Stimulated activated CD4-positive, alpha-beta T cell treated with anti-CD3 and anti-CD28 coated beads, Interleukin-2, amount 100 ng/mL, for 24 hours (primary cell): ENCODE measurements around the gene MAST4.

Source experiments
- DNase-seq, 2 donors: peaks; one replicate each; pipeline ENCODE4 v3.0.0-alpha.2; 2020

MAST4 gene

GRCh38 chr5:66595756-66596635 is at the start of gene MAST4:
Gene MAST4 (plus strand): TSS chr5:66596393. CDS start chr5:66596656, 263 bp downstream.
- peak; percentile 54 to 82 for DNase-seq

DNA sequence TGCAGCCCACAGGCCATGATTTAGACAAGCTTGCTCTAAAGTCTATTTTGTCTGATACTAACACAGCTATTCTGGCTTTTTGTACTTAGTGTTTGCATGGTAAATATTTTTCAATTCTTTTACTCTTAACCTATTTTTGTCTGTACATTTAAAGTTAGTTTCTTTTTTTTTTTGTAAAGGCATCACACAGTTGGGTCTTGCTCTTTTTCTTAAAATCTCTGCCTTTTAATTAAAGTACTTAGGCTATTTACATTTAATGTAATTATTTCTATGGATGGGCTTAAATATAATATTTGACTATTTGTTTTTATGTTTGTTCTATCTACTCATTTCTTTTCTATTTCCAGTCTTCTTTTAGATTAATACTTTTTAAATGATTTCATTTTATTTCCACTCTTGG is 49.7 kb upstream of the MAST4 start:
- DNase-seq, result no peak

- no peak for DNase-seq
These were observed 44.9 kb upstream of the MAST4 start for GRCh38 chr5:66551338-66551737.

- DNase-seq, result no peak
These were observed 44.2 kb upstream of the MAST4 start for GRCh38 chr5:66551945-66552344.

GRCh38 chr5:66553368-66553912 is 42.8 kb upstream of the MAST4 start:
- DNase-seq, result no peak

DNA sequence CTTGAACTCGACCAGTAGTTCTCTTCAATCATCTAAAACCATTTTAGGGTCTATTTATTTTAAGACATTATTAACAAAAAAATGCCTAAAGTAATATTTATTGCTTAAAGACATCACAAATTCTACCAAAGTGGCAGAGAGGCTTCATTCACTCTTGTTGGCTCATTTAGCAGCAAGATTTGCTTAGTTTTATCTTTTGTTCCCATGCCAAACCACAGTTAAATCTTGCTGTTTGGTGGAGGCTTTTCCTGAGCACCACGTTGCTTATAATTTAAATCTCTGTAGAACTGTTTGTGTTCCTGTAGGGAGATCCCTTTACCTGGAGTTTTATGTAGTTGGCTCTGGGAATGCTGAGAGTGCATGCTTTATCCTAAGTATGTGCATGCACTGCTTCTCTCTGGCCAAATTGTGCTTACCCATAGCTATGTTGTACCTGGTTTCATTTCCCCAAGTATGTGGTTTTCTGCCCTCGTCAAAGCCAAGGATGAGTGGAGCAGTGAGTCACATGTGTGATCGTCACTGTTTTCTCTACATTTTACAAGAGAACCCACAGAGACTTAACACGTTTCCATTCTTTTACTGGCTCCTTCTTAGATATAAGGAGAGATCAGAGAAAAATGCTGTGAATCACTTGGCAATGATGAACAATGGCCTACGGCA is 42.1 kb upstream of the MAST4 start:
- DNase-seq, result peak; percentile 19 to 21

- DNase-seq, result no peak
These were observed 41.3 kb upstream of the MAST4 start for GRCh38 chr5:66554884-66555283.

- no peak for DNase-seq
These were observed 37.6 kb upstream of the MAST4 start for GRCh38 chr5:66558560-66558959.

DNA sequence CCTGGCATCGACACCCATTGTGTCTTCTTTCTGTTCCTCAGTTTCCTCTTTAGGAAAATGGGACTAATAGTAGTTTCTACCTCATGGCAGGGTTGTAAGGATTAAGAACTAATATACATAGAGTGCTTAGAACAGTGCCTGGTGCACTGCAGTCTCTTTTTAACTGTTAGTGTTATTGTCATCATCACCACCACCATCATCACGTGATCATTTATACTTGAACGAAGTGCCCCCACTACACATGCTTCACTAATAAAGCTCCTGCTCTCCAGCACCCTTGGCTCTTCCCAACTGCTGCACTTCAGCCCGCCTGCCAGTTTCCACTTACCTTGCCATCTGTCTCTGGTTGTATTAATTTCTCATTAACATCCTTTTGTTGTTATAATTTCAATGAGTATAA is 35.8 kb upstream of the MAST4 start:
- no peak for DNase-seq

DNA sequence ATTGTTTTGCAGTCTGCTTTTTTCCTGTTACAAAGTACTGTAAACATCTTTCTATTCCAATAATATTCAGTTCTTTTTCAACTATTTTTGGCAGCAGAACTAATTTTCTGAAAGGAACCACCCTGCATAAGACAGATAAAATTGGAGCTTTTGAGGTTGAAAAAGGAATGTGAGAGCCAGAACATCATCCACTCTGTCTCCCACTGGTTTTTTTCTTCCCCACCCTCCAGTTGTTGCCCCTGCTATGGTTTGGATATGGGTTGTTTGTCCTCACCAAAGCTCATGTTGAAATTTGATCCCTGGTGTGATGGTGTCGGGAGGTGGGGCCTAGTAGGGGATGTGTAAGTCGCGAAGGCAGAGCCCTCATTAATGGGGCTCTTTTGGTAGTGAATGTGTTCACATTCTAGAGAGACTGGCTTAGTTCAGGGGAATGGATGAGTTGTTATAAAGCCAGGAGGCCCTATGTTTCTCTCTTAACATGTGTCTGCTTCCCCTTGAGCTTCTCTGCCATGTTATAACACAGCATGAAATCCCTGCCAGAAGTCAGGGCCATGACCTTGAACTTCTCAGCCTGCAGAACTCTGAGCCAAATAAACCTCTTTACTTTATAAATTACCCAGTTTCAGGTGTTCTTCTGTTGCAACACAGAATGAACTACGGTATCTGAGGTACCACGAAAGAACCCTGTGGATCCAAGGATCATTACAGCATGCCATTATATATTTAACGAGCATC is 34.8 kb upstream of the MAST4 start:
- no peak for DNase-seq

- no peak for DNase-seq
These were observed 30.3 kb upstream of the MAST4 start for GRCh38 chr5:66565878-66566277.

- no peak for DNase-seq
These were observed 28.7 kb upstream of the MAST4 start for GRCh38 chr5:66567474-66567873.

DNA sequence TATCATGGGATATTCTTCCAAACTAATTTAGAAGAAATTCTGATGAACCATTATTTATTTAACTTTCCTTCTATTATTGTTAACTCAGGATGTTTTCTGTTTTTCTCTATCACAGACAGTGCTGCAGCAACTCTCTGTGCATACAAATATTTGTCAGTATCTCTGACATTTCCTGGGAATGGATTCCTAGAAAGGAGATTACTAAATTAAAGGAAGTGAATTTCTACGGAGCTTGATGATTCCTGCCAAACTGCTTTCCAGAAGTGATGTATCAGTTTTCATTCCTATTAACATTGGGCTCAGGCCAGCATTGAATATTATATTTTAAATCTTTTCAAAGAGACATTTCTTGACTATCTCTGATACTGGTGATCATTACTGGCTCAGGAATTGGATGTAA is 26.0 kb upstream of the MAST4 start:
- DNase-seq, result no peak

DNA sequence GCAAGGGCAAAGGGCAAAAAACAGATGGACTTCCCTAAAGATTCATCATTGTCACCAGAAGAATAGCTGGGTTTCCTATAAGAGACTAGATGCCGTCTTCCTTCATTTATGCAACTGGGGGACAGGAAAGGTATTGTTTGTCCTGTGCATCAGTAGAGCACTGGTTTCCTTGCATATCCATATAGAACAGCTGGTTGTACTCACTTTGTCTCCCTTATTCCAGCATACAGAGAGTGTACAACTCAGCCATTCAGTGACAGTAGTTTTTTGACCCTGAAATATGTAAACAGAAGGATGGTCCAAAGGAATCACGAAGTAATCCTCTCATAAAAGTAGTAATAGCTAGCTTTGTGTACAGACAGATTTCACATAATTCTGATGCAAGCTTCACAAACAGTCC is 22.5 kb upstream of the MAST4 start:
- DNase-seq, result no peak

DNA sequence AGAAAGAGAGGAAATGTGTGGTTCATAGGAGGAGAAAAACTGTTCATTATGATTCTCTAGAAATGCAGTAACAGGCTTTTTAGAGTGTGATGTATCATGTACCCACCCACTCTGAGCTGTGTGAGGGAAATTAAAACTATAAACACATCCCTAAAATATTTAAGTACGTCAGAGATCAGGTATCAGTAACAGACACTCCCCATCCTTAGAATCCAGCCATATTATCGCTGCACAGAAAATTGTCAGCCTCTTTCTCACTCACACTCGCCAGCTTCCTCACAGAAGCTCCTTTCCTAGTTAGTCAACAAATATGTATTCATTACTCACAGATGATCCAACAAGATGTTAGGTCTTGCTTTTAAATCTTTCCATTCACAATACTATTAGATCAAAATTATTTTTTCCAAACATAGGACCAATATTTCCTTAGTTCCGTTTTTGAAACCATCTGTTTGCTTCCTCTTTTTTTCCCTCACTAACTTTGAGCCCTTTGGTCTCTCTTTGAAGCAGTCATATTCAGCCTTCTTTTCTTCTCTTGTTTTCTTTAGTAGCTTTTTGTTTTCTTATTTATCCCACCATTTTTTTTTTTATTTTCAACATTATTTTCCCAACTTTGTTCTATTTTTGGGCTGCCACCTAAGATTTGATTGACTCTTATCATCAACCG is 13.6 kb upstream of the MAST4 start:
- DNase-seq, result no peak

GRCh38 chr5:66585291-66585690 is 10.9 kb upstream of the MAST4 start:
- no peak for DNase-seq

- DNase-seq, result no peak
These were observed 8.4 kb upstream of the MAST4 start for GRCh38 chr5:66587771-66588170.

DNA sequence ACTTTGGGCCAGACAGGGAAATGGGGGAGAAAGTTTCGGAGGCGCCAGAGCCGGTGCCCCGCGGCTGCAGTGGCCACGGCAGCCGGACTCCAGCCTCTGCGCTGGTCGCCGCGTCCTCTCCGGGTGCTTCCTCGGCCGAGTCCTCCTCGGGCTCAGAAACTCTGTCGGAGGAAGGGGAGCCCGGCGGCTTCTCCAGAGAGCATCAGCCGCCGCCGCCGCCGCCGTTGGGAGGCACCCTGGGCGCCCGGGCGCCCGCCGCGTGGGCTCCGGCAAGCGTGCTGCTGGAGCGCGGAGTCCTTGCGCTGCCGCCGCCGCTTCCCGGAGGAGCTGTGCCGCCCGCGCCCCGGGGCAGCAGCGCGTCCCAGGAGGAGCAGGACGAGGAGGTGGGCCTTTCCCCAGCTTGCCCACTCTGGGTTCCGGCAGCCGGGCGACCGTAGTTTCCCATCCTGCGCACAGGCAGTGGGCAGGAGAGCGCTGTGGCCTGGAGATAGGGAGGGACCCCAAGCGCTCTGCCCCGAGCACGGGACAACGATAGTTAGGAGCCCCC is 516 bp downstream of the MAST4 start:
- DNase-seq, result peak in 1 of 2 donors; percentile 36

DNA sequence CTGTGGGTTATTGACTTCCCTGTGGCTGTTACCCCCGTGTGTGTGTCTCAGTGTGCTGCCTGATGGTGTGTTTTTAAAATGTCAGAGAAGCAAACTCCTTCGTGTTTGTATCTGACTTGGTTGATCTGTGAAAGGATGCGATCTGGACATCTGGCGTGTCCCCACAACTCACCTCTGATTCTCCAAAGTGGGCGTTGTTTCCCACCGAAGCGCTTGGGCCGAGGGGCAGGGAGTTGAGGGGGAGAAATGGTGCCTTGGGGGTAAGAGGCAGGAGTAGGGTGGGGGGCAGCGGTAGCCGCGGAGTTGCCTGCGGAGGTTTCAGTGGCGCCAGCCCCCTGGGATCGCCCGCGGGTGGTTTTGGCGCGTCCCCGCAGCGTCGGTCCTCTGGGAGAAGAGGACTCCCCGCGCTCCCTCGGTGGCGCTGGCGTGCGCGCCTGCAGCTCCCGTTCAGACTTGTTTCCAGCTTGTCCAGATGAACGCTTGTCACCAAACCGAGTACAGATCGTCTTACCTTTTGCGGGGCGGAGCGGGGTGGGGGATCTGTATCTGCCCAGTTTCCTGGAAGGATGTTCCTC is 1.1 kb downstream of the MAST4 start:
- DNase-seq, result peak in 1 of 2 donors; percentile 20

DNA sequence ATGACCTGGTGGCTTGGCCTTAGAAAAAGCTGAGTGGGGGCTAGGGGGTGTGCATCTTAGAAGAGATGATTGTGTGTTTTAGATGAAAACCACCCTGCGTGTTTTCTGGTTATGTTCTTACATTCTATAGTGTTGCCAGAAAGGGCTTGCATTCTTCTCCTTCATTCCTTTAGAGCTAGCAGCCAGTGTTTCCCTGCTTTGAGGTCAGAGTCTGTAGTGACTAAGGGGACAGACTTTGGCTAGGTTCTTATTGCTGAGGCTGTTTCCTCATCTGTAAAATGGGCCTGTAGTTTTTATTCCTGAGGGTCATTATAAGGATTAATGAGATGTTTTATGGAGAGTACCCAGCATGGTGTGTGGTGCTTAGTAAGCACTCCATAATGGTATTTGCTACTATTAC is 6.4 kb downstream of the MAST4 start:
- DNase-seq, result no peak

GRCh38 chr5:66603164-66603563 is 7.0 kb downstream of the MAST4 start:
- no peak for DNase-seq

- DNase-seq, result no peak
These were observed 7.7 kb downstream of the MAST4 start for GRCh38 chr5:66603881-66604280.
